ENCODE results near the gene UCN3.
"Not testable (repeated sequence)": the region's sequence is repeated elsewhere in the genome, so short reads cannot be mapped to it uniquely, and the experiment has no call there.

UCN3 gene

GRCh38 chr10:5410787-5411186, 46.0 kb downstream of the UCN3 start:
- DNase-seq = not testable (repeated sequence)

- no peak for DNase-seq
Observed at GRCh38 chr10:5411941-5412276, 47.1 kb downstream of the UCN3 start.

- DNase-seq = peak; percentile 54
Observed at GRCh38 chr10:5412277-5412941, 47.6 kb downstream of the UCN3 start, which contains the start of gene NET1. Gene NET1 (plus strand): TSS chr10:5412557. CDS start chr10:5412693, 136 bp downstream.

GRCh38 chr10:5413012-5413938, 48.5 kb downstream of the UCN3 start:
- no peak for DNase-seq

GRCh38 chr10:5416981-5417380, 52.2 kb downstream of the UCN3 start:
- no peak for DNase-seq

- no peak for DNase-seq
Observed at GRCh38 chr10:5418584-5418983, 53.8 kb downstream of the UCN3 start.

GRCh38 chr10:5419466-5420094, 54.8 kb downstream of the UCN3 start:
- no peak for DNase-seq

GRCh38 chr10:5423771-5424170, 59.0 kb downstream of the UCN3 start:
- no peak for DNase-seq
